Transverse colon (tissue), 3 donors: ENCODE data around the gene PHF21B.

Source experiments
- POLR2A ChIP-seq: fragments of 450-650 bp; IDR thresholded peaks from one replicate; pipeline ENCODE4 v1.6.1; 2016; ENCODE audit warnings: antibody characterized with exemption, mild to moderate bottlenecking, moderate library complexity
- TF ChIP-seq, protein P1 (sequence below), 5 experiments: fragments of 200-600 bp in 3 of 5; fragments of 450-650 bp in 2 of 5; sonication (generic) in 3 of 5; IDR thresholded peaks; 1 replicate in 2 of 5; 2 replicates in 3 of 5; pipeline ENCODE4 v1.5.1; 2016 to 2017; ENCODE audit warnings: antibody characterized with exemption in 5 of 5, inconsistent platforms in 3 of 5, mild to moderate bottlenecking in 2 of 5, moderate library complexity in 1 of 5

DNA sequence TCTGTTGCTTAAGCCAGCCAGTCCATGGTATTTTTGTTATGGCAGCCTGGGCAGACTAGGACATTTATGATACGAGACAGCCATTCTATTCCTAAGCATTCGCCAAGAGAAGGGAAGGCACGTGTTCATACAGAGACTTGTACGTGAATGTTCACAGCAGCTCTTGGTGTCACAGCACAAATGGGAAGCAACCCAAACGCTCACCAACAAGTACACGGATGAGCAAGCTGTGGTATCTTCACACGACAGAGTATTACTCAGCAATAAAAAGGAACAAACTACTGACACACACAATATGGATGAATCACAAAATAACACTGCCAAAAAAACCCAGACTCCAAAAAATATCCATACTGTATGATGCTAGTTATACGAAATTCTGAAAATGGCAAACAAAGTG, 85.1 kb downstream of the PHF21B start:
- TF ChIP-seq, protein P1, sequence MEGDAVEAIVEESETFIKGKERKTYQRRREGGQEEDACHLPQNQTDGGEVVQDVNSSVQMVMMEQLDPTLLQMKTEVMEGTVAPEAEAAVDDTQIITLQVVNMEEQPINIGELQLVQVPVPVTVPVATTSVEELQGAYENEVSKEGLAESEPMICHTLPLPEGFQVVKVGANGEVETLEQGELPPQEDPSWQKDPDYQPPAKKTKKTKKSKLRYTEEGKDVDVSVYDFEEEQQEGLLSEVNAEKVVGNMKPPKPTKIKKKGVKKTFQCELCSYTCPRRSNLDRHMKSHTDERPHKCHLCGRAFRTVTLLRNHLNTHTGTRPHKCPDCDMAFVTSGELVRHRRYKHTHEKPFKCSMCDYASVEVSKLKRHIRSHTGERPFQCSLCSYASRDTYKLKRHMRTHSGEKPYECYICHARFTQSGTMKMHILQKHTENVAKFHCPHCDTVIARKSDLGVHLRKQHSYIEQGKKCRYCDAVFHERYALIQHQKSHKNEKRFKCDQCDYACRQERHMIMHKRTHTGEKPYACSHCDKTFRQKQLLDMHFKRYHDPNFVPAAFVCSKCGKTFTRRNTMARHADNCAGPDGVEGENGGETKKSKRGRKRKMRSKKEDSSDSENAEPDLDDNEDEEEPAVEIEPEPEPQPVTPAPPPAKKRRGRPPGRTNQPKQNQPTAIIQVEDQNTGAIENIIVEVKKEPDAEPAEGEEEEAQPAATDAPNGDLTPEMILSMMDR (IDR thresholded peaks at IDR 0.05) = no peak
- TF ChIP-seq POLR2A = no peak
